NCI-H2227 (cell line): ENCODE measurements around the gene AP3M1.
"Not testable (repeated sequence)": the region's sequence is repeated elsewhere in the genome, so short reads cannot be mapped to it uniquely, and the experiment has no call there.

Experiments
- DNase-seq: peaks from one replicate; lab custom pipeline; 2025; ENCODE audit not compliant: unreplicated experiment; lab: John Stamatoyannopoulos, UW

The AP3M1 gene, protein sequence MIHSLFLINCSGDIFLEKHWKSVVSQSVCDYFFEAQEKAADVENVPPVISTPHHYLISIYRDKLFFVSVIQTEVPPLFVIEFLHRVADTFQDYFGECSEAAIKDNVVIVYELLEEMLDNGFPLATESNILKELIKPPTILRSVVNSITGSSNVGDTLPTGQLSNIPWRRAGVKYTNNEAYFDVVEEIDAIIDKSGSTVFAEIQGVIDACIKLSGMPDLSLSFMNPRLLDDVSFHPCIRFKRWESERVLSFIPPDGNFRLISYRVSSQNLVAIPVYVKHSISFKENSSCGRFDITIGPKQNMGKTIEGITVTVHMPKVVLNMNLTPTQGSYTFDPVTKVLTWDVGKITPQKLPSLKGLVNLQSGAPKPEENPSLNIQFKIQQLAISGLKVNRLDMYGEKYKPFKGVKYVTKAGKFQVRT

DNA sequence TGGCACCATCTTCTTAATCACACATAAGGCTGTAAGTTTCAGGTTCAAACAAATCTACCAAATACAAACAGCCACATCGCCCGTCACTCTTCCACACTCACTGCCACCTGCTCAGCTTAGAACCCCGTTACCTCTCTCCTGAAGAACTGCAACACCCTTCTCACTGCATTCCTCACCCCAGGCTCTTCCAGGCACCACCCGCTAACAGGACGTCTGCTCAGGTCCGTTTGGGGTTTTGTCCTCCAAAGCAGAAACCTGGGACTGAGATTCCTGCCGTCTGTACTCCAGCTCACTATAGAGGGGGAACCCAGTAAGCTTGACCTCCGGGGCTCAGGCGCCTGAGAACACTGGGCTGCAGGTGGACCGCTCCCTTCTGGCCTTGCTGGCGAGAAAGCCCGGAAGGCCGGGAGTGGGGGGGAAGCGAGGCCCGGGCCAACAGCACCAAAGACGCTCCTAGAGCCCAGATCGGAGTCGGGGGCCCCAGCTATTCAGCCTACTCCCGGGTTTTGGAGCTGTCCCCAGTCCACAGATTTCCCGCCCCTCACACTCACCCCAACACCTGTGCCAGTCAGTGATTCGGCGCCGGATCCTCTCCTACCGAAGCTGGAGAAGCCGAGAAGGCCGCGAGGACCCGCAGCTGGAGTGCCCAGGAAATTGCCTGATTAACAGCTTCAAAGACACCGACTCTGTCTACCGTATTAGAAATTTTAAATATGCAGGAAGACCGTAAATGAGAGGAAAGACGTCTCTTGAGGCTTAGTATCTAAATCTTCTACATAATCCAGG is at the start of gene AP3M1:
AP3M1 (minus strand) TSS at position 625 of the 786 bp plus-strand sequence. CDS start 12,449 bp downstream, outside the sequence.
- peak; percentile 94 for DNase-seq

DNA sequence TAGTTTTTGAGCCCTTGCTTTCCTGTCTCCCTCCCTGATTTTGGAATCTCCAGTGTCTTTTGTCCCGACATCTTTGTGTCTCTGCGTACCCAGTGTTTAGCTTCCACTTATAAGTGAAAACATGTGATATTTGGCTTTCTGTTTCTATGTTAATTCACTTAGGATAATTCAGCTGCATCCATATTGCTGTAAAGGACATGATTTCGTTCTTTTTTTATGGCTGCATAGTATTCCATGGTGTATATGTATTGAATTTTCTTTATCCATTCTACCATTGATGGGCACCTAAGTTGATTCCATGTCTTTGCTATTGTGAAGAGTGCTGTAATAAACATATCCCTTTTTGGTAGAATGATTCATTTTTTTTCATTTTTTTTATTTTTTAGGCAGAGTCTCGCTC is 48.7 kb upstream of the AP3M1 start:
- DNase-seq, result no peak

DNA sequence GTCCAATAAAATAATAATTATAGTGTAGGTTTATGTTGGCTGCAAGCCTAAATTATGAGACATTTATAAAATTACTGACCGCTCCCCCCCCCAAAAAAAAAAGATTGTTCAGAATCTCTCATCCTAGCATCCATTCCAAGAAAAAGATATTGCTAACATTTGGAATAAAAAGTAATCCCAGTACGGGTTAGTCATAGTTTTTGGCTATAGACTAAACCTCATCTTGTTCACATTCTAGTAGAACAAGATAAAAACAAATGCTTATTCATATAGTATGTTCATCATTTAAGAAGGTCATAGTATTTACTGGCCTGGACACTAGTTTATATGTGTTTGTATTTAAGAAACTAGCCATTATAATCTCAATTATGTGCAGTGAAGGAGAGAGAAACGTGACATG is 44.4 kb upstream of the AP3M1 start:
- no peak for DNase-seq

DNA sequence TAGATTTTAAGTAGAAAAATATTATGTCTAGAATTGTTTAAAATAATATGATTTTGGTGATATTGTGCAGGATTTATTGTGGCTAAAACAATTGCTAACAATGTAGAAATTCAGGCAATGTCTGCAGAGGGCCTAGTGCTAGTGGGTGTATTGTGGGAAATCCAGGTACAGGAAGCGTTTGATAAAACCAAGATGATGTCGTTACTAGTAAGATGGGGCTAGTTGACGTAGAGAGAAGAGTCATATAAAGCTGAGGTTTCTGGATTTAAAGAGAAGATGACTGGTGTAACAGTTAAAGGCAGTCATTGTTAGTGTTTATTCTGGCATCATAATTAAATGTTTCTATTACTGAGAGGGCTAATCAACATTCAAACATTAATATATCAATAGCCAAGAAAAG is 43.9 kb upstream of the AP3M1 start:
- no peak for DNase-seq

DNA sequence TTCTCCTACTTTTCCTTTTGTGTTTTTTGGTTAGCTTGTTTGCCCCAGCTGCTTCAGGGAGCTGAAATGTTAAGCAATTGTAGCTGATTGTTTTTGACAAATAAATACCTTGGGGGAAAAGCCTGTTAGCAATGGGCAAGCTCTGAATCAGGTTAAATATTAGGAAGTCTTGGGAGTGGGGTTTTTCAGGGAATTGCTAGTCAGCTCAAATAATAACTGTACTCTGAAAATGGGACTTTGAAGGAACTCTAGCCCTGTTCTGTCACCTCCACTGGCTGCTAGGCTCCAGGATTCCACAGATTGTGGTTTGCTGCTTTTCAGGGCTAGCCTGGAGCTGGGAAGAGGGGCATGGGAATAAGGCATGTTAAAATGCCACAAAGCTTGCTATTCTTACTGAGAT is 39.9 kb upstream of the AP3M1 start:
- DNase-seq, result no peak

DNA sequence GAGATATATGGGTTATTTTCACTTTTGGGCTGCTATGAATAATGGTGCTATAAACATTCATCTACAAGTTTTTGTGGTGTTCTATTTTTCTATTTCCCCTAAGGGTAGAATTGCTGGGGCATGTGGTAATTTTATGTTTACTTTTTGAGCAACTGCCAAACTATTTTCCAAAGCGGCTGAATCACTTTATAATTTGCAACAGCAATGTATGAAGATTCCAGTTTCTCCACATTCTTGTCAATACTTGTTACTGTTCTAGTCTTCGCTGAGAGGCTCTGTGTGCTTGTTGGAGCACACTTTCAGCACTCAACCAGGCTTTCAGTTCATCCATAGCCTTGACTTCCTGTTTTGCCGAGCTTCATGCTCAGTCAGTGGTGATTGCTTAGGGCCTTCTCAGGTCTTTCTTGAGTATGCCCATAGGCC is 39.4 kb upstream of the AP3M1 start:
- no peak for DNase-seq

DNA sequence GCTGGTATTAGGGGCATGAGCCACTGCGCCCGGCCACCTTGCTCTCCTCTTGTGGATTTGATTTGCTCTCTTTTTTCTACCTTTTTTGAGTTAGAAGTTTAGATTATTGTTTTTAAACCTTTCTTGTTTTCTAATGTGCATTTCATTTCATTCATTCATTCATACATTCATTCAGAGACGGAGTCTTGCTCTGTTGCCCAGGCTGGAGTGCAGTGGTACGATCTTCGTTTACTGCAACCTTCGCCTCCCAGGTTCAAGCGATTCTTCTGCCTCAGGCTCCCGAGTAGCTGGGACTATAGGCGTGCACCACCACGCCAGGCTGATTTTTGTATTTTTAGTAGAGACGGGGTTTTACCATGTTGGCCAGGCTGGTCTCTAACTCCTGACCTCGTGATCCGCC is 38.0 kb upstream of the AP3M1 start:
- not testable (repeated sequence) for DNase-seq

DNA sequence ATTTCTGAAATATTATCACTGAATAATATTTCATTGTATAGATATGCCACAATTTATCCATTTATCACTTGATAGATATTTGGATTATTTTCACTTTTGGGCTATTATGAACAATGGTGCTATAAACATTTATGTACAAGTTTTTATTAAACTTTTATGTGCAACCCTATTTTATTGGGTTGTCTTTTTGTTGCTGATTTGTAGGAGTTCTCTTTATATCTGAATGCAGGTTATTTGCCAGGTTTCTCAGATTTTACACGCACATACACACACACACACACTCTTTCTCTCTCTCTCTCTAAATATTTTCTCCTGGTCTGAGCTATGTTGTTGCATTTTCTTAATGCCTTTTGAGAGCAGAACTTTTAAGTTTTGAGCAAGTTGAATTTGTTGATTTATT is 36.6 kb upstream of the AP3M1 start:
- DNase-seq, result no peak

DNA sequence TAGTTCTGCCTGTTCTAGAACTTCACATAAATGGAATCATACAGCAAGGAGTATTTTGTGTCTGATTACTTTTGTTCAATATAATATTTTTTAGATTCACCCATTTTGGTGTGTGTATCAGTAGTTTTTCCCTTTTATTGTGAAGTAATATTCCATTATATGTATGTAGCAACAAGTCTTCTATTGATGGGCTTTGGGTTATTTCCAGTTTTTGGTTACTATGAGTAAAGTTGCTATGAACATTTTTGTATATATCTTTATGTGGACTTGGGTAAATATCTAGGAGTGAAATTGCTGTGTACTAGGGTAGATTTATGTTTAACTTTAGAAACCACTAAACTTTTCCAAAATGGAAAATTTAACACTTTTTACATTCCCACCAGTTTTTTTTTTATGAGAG is 36.0 kb upstream of the AP3M1 start:
- no peak for DNase-seq

DNA sequence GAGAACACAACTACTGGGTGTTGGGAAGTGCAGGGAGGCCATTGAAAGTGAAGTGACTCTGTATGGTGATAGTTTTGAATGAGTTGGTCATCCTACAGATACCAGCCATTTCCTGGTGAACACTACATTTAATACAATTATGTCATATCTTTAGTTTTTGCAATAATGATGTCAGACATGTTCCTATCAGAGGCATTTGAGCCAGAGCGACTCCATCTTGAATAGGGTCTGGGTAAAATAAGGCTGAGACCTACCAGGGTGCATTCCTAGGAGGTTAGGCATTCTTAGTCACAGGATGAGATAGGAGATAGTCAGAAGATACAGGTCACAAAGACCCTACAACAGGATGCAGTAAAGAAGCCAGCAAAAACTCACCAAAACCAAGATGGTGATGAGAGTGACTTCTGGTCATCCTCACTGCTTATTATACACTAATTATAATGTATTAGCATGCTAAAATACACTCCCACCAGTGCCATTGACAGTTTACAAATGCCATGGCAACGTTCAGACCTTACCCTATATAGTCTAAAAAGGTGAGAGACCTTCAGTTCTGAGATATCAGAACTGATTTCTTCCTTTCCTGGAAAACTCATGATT is 28.6 kb upstream of the AP3M1 start:
- DNase-seq, result no peak

DNA sequence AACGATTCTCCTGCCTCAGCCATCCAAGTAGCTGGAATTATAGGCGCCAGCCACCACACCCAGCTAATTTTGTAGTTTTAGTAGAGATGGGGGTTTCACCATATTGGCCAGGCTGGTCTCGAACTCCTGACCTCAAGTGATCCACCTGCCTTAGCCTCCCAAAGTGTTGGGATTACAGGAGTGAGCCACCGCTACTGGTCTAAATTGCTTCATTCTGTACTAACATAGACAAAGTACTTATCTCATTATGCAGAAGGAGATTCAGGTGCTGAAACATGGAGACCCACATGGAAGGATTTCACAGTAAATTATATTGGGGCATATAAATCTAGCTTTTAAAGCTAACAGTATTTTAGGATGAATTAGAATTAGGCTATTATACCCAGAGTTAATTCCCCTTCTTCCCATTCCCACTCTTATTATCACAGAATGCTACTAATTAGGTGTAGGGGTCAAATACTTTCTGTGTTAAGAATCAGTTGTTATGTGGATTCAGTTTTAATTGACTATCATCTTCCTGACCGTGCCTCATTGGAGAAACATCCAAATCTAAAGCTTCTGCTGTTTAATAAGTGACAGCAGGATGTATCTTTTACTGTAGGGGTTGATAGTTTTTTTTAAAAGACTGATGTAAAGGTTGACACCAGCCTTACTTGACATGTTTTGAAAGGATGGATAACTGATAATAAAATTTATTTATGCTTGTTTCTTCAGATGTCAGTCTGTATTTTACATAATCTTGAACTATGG is 27.6 kb upstream of the AP3M1 start:
- DNase-seq, result no peak

DNA sequence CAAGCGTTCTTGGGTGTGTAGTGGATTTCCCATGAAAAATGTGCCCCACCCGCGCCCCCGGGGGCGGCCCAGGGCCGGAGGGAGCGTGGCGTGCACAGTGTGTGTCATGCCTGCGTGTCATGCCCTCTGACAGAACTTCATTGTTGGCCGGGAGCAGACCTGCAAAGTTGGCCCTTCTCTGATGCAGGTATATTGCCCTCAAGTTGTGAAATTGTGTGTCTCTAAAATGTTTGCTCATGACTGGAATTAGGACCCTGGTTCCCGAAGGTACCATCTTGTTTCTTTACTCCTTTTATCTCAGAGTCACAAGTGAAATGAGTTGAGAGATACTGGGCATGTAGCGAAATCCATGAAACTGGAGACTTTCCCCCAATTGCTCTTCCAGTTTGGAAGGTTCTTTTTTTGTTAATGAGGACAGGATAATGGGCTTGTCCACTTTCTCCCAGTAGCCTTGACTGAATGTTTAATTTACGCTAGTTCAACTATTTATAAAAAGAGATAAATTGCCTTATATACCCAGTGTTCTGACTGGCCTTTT is 26.6 kb upstream of the AP3M1 start:
- DNase-seq, result no peak

DNA sequence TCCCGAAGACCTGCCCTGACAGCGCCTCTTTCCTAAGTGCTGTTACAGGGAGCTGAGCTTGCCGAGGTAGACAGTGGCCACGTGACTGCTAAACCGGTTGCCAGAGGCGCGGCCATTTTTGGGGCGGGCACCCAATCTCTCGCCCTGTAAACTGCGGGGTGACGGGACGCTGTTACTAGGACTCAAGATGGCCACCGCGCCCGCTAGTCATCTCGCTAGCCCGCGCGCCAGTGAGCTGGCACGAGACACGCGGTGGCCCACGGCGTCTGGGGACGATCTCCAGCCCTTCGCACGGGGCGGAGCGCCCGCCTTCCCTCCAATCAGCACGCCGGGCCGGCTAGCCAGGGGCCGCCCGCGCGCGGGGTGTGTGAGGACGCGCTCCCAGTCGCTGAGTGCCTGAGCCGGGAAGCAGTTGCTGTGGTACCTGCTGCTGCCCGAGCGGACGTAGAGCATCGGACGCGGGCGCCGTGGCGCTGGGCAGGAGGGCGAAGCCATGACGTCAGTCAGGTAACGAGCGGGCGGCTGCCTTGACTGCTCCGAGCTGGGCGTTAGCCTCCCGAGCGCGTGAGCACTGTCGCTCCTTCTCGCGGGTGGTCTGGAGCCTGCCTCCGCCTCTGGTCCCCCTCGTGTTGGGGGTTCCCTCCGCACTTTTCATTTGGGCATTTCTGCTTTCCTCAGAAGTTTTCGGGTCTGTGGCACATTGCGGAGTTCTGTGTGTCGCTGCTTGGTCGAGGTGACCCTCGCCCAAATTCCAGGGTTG is 25.9 kb upstream of the AP3M1 start:
- DNase-seq, result peak; percentile 95

DNA sequence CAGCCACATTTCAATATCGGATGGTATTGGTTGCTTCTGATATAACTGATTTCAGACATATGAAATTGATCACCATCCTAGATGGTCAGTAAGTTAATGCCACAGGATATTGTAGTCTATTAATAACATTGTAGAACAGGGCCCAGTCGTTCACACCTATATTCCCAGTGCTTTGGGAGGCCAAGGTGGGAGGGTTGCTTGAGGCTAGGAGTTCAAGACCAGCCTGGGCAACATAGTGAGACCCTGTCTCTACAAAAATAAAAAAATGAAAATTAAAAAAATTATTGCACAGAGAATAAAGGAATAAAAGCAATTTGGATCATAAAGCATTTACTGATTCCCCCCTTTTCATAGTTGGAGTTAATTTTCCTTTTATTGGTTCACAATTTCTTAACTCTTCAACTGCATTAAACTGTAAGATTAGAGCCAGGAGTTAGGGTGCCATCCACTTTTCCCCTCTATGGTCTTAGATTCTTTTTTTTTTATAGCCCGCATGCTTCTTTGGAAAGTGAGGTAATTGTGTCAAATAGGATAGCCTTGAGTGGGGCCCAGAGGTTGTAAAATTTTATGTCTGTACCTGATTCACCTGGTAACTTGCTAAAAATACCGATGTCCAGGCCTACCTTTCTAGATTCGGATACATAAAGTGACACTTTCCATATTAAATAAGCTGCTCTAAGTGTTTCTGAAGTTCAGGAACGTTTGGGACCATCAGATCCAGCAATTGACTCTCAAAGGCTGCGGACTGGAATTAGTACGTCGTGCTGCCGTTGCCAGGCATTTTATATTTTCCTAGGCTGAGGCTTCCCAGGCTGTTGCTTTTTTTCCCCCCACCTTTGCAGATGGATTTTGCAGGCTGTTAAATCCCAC is 25.1 kb upstream of the AP3M1 start:
- no peak for DNase-seq

DNA sequence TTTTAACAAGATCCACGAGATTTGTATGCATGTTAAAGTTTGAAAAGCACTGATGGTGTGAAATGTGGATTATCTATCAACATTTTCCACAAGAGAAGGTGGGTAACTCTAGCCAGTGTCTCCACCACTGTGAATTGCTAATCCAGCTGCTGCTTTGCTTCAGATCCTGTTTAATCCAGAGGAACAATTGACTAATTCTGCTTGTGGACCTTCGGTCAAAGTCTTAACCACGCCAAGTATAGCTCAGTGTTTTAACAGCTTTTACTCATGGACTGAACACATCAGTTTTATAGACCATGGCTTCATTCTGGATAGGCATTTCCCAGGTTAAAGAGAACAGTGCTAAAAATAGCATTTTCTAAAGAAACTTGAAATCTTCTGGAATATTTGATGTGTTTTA is 23.9 kb upstream of the AP3M1 start:
- DNase-seq, result no peak

DNA sequence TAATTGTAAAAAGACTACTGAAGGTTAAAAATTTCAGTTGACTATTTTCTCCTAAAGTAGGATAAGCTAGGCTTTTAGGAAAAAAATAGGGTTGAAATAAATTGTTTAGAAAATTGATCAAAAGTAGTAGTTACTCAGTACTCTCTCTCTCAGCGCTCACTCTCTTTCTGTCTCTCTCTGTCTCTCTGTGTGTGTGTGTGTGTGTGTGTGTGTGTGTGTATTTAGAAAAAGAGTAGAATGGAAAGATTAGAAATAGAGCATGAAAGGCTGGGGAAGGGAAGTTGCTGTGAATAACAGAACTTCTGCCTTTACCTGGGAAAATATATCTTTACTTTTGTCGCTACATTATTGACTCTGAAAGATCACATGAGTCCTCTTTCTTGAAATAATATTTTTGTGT is 21.0 kb upstream of the AP3M1 start:
- DNase-seq, result no peak

DNA sequence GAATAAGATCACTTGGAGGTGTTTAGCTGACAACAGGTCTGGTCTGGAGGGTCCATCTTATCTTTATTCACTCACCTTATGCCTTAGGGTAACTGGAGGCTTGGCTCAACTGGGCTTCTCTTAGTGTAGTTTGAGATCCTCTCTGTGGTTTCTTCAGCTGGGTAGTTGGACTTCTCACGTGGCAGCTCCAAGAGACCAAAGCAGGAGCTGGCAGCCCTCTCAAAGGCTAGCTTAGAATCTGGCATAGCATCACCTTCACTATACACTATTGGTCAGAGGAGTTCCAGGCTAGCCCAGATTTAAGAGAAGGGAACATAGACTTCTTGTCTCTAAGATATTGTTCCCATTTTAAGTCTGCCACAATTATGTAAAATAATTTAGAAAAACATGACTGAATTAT is 16.8 kb upstream of the AP3M1 start:
- no peak for DNase-seq

DNA sequence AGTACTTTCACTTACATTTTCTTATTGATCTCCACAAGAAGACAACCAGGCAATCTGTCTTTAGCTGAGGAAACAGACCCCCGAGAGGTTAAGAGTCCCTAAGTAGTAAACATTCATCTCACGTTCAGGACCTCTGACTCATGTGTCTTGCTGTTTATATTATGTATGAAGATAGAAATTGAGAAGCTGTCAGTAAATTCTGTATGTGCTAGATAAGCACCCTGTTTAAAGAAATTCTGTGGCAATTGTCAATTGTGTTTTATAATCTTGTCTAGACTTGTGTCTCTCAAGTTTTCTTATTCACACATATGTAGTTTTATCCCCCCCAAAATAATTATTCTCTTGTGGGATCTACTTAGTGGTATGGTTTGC is 14.9 kb upstream of the AP3M1 start:
- no peak for DNase-seq
